KMS-11 (cell line): Measurements from ENCODE around the gene CIAO2B.
"Not testable (repeated sequence)": the region's sequence is repeated elsewhere in the genome, so short reads cannot be mapped to it uniquely, and the experiment has no call there.

Experiments
- H2AFZ ChIP-seq: fragments of 200-600 bp; sonication (generic); 2 replicates; pipeline ENCODE4 v1.6.1; 2016; ENCODE audit warnings: antibody characterized with exemption, mixed run types, low read depth
- H3K27ac ChIP-seq: fragments of 200-600 bp; sonication (generic); 2 replicates; pipeline ENCODE4 v1.6.1; 2016; ENCODE audit warnings: mild to moderate bottlenecking, mixed run types
- H3K27me3 ChIP-seq: fragments of 200-600 bp; sonication (generic); 2 replicates; pipeline ENCODE4 v1.6.1; 2017; ENCODE audit warnings: mild to moderate bottlenecking, low read depth, mixed run types, moderate library complexity; ENCODE audit not compliant: insufficient read depth
- H3K36me3 ChIP-seq: fragments of 200-600 bp; sonication (generic); 2 replicates; pipeline ENCODE4 v1.6.1; 2017; ENCODE audit warnings: mild to moderate bottlenecking, mixed run types; ENCODE audit not compliant: insufficient read depth
- H3K4me1 ChIP-seq: fragments of 200-600 bp; sonication (generic); 2 replicates; pipeline ENCODE4 v1.6.1; 2016; ENCODE audit warnings: mild to moderate bottlenecking, low read depth, mixed run types; ENCODE audit not compliant: poor library complexity, severe bottlenecking
- H3K4me2 ChIP-seq: fragments of 200-600 bp; sonication (generic); 2 replicates; pipeline ENCODE4 v1.7.0; 2016; ENCODE audit warnings: mild to moderate bottlenecking, mixed run types
- H3K4me3 ChIP-seq: fragments of 200-600 bp; sonication (generic); IDR thresholded peaks from 2 replicates; pipeline ENCODE4 v1.6.1; 2017; ENCODE audit warnings: low read depth, low read length, mixed read lengths; ENCODE audit not compliant: insufficient read depth
- H3K79me2 ChIP-seq: fragments of 200-600 bp; sonication (generic); 2 replicates; pipeline ENCODE4 v1.6.1; 2016; ENCODE audit warnings: low read depth, mixed run types; ENCODE audit not compliant: insufficient read depth
- H3K9ac ChIP-seq: fragments of 200-600 bp; sonication (generic); 2 replicates; pipeline ENCODE4 v1.6.1; 2016; ENCODE audit warnings: mild to moderate bottlenecking, mixed run types
- H4K20me1 ChIP-seq: fragments of 200-600 bp; sonication (generic); 2 replicates; pipeline ENCODE4 v1.6.1; 2016; ENCODE audit warnings: mild to moderate bottlenecking, mixed run types; ENCODE audit not compliant: insufficient read depth
- CTCF ChIP-seq: fragments of 200-600 bp; sonication (generic); conservative IDR thresholded peaks from 2 replicates; pipeline ENCODE4 v1.6.1; 2017; ENCODE audit warnings: low read depth, mild to moderate bottlenecking, antibody characterized with exemption, low read length, moderate library complexity, mixed read lengths

Gene CIAO2B

GRCh38 chr16:66976746-66977145, 42.5 kb upstream of the CIAO2B start:
- Histone ChIP-seq H4K20me1 (no peaks in the 10 kb centered on the region), H2AFZ (no peak overlapping the region), H3K27me3 (0 out of 2 replicates have a peak, but pooled peaks cover 2% of the 10 kb centered on the region), H3K27ac (no peak overlapping the region), H3K9ac (no peak overlapping the region), H3K4me1 (peaks cover 10% of the 10 kb centered on the region), H3K4me3 (no peak overlapping the region), H3K4me2 (no peak overlapping the region), H3K79me2 (no peaks in the 10 kb centered on the region), H3K36me3 (no peaks in the 10 kb centered on the region)
- no peak for TF ChIP-seq CTCF

GRCh38 chr16:66975302-66975893, 41.2 kb upstream of the CIAO2B start:
- Histone ChIP-seq H3K27ac (no peak overlapping the region), H3K36me3 (no peaks in the 10 kb centered on the region), H2AFZ (no peak overlapping the region), H3K4me3 (no peak overlapping the region), H3K9ac (no peak overlapping the region), H3K4me2 (no peak overlapping the region; the same call in 1 of the 2 replicates), H4K20me1 (no peaks in the 10 kb centered on the region), H3K79me2 (no peaks in the 10 kb centered on the region), H3K27me3 (0 out of 2 replicates have a peak, but pooled peaks cover 2% of the 10 kb centered on the region), H3K4me1 (peaks cover 10% of the 10 kb centered on the region)
- no peak for TF ChIP-seq CTCF

GRCh38 chr16:66974932-66975246, 40.7 kb upstream of the CIAO2B start:
- H3K4me2 ChIP-seq, H3K9ac ChIP-seq, H2AFZ ChIP-seq, H3K36me3 ChIP-seq, H3K79me2 ChIP-seq, H3K27me3 ChIP-seq, H4K20me1 ChIP-seq, H3K4me3 ChIP-seq, H3K27ac ChIP-seq, H3K4me1 ChIP-seq: not testable (repeated sequence)

GRCh38 chr16:66974156-66974931, 40.1 kb upstream of the CIAO2B start:
- H4K20me1 ChIP-seq, H3K4me2 ChIP-seq, H3K4me1 ChIP-seq, H3K4me3 ChIP-seq, H3K79me2 ChIP-seq, H3K27ac ChIP-seq, H3K36me3 ChIP-seq, H2AFZ ChIP-seq, H3K9ac ChIP-seq, H3K27me3 ChIP-seq: not testable (repeated sequence)

GRCh38 chr16:66973716-66974115, 39.5 kb upstream of the CIAO2B start:
- Histone ChIP-seq H3K79me2 (no peaks in the 10 kb centered on the region), H3K9ac (no peak overlapping the region), H3K27me3 (0 out of 2 replicates have a peak, but pooled peaks cover 2% of the 10 kb centered on the region), H3K4me2 (no peak overlapping the region), H3K27ac (no peak overlapping the region), H3K4me3 (no peak overlapping the region), H3K4me1 (peaks cover 10% of the 10 kb centered on the region), H4K20me1 (no peaks in the 10 kb centered on the region), H2AFZ (no peak overlapping the region), H3K36me3 (no peaks in the 10 kb centered on the region)
- no peak for TF ChIP-seq CTCF
